Hepatocyte (in vitro differentiated cells): ENCODE measurements around the gene IKBIP.

ENCODE experiments used
- EZH2 ChIP-seq: fragments of 200-600 bp; sonication (generic); IDR thresholded peaks from 2 replicates; pipeline ENCODE4 v1.6.1; 2016; ENCODE audit warnings: antibody characterized with exemption, mild to moderate bottlenecking, borderline replicate concordance
- EZH2phosphoT487 ChIP-seq: fragments of 200-600 bp; sonication (generic); IDR thresholded peaks from one replicate; pipeline ENCODE4 v1.6.1; 2018; ENCODE audit warnings: antibody characterized with exemption, mild to moderate bottlenecking, low read depth, moderate library complexity; ENCODE audit not compliant: unreplicated experiment, severe bottlenecking
- TF ChIP-seq, protein P1 (sequence below): fragments of 200-600 bp; sonication (generic); IDR thresholded peaks from 2 replicates; pipeline ENCODE4 v1.5.1; 2016; ENCODE audit warnings: antibody characterized with exemption, mild to moderate bottlenecking; ENCODE audit not compliant: poor library complexity

DNA sequence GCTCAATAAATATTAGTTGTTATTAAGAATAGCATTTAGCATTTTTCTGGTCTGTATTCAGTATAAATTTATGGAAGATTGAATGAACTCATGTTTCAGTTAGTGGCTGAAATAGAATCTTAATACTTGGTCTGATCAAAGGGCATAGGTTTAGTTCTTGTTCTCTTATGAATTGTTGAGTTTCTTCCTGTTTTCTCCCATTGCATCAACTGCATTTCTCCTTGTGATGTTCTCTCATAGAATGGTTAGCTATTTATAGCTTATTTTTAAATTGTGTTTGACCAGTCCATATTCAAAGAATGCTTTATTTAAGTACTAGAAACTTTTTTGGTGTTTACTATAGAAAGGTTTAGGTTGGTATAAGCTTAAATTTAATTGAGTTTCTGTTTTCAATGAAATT is 30.3 kb upstream of the IKBIP start:
- TF ChIP-seq, protein P1, sequence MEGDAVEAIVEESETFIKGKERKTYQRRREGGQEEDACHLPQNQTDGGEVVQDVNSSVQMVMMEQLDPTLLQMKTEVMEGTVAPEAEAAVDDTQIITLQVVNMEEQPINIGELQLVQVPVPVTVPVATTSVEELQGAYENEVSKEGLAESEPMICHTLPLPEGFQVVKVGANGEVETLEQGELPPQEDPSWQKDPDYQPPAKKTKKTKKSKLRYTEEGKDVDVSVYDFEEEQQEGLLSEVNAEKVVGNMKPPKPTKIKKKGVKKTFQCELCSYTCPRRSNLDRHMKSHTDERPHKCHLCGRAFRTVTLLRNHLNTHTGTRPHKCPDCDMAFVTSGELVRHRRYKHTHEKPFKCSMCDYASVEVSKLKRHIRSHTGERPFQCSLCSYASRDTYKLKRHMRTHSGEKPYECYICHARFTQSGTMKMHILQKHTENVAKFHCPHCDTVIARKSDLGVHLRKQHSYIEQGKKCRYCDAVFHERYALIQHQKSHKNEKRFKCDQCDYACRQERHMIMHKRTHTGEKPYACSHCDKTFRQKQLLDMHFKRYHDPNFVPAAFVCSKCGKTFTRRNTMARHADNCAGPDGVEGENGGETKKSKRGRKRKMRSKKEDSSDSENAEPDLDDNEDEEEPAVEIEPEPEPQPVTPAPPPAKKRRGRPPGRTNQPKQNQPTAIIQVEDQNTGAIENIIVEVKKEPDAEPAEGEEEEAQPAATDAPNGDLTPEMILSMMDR = no peak
- TF ChIP-seq EZH2phosphoT487 (no peak), EZH2 (no peak)
